Measurements from ENCODE around the gene SPPL2B. TPM values are rescaled to one million over a fixed set of nuclear protein-coding genes. Genes with fewer than 3 reads are reported as not detected.
"Not testable (repeated sequence)": the region's sequence is repeated elsewhere in the genome, so short reads cannot be mapped to it uniquely, and the experiment has no call there.

The SPPL2B gene
- total RNA-seq, 1 donor from 2014 or later, result 54.3 TPM

DNA sequence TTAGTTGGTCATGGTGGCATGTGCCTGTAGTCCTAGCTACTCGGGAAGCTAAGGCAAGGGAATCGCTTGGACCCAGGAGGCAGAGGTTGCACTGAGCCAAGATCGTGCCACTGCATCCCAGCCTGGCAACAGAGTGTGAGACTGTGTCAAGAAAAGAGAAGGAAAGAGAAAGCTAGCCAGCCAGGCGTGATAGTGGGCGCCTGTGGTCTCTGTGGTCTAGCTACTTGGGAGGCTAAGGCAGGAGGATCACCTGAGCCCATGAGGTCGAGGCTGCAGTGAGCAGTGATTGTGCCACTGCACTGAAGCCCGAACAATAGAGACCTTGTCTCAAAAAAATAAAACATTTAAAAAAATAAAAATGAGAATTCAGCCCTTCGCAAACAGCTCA, 65.6 kb downstream of the SPPL2B start:
- Histone ChIP-seq H3K27ac (no peak overlapping the region), H3K36me3 (no peaks in the 10 kb centered on the region), H3K4me1 (no peaks in the 10 kb centered on the region), H3K4me3 (no peak overlapping the region), H3K9me3 (no peaks in the 10 kb centered on the region), H3K27me3 (no peaks in the 10 kb centered on the region)
- TF ChIP-seq CTCF (IDR thresholded peaks at IDR 0.05), result no peak
- no peak for TF ChIP-seq POLR2A (IDR thresholded peaks at IDR 0.05)
- TF ChIP-seq POLR2AphosphoS5 (IDR thresholded peaks at IDR 0.05; ENCODE audit: insufficient read depth in 1 of 2, low read depth in 1 of 2), result no peak
- intact Hi-C loops (cut with DNase I), result loop anchor here (5.0 kb wide), 1 partner anchor 157 kb away; the partner anchor contains the start of genes PLEKHJ1 and SF3A2
- DNase-seq (ENCODE audit: extremely low spot score in 2 of 2), result no peak

DNA sequence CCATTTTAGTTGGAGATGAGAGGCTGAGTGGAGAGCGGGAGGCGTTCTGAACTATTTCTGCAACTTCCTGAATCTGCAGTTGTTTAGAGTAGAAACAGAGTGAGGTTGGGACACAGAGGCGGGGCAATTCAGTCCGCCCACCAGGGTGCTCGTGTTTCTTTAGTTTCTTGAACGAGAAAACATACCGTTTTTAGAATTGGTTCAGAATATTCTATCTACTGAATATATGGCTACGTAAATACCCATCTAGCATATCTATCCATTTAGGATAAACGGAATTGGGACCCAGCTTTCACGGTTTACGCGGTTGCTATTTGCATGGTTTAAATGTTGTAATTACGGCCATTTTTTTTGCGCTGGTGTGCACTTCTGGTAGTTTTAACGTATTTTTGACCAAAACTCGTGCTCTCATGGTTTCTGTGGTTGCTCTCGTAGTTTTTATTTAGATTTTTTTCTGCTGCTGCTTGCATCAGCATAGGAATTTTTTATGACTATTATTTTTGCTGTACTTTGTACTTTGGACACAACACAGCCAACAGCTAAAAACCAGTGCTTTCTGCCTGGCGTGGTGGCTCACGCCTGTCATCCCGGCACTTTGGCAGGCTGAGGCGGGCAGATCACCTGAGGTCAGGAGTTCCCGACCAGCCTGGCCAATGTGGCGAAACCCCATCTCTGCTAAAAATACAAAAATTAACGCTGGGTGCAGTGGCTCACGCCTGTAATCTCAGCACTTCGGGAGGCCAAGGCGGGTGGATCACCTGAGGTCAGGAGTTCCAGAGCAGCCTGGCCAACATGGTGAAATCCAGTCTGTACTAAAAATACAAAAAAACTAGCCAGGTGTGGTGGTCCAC, 66.2 kb downstream of the SPPL2B start:
- intact Hi-C loops (cut with DNase I), result loop anchor here (5.0 kb wide), 1 partner anchor 157 kb away; the partner anchor contains the start of genes PLEKHJ1 and SF3A2
- no peak overlapping the region for H3K27ac ChIP-seq
- TF ChIP-seq POLR2A (IDR thresholded peaks at IDR 0.05), result no peak
- TF ChIP-seq POLR2AphosphoS5 (IDR thresholded peaks at IDR 0.05; ENCODE audit: insufficient read depth in 1 of 2, low read depth in 1 of 2), result no peak
- no peak for TF ChIP-seq CTCF (IDR thresholded peaks at IDR 0.05)

DNA sequence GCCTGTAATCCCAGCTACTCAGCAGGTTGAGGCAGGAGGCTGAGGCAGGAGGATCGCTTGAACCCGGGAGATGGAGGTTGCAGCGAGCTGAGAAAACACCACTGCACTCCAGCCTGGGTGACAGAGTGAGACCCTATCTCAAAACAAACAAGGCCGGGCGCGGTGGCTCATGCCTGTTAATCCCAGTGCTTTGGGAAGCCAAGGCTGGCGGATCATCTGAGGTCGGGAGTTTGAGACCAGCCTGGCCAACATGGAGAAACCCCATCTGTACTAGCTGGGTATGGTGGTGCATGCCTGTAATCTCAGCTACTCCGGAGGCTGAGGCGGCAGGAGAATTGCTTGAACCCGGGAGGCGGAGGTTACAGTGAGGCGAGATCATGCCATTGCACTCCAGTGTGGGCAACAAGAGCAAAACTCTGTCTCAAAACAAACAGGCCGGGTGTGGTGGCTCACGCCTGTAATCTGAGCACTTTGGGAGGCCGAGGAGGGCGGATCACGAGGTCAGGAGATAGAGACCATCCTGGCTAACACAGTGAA, 66.9 kb downstream of the SPPL2B start:
- H3K4me3 ChIP-seq; H3K27me3 ChIP-seq; H3K9me3 ChIP-seq; intact Hi-C loops (cut with DNase I); H3K36me3 ChIP-seq; H3K27ac ChIP-seq; H3K4me1 ChIP-seq; DNase-seq (ENCODE audit: extremely low spot score in 2 of 2): not testable (repeated sequence)

More for the DNA sequence above, 66.2 kb downstream of the SPPL2B start:
- H3K4me3 ChIP-seq, result no peak overlapping the region
- no peaks in the 10 kb centered on the region for H3K4me1 ChIP-seq
- H3K27me3 ChIP-seq, result no peaks in the 10 kb centered on the region
- no peaks in the 10 kb centered on the region for H3K36me3 ChIP-seq
- H3K9me3 ChIP-seq, result no peaks in the 10 kb centered on the region
- DNase-seq (ENCODE audit: extremely low spot score in 2 of 2), result no peak

GRCh38 chr19:2397173-2397572, 68.7 kb downstream of the SPPL2B start:
- not testable (repeated sequence) for DNase-seq (ENCODE audit: extremely low spot score in 2 of 2)

GRCh38 chr19:2398735-2399305, 70.3 kb downstream of the SPPL2B start:
- no peaks in the 10 kb centered on the region for H3K36me3 ChIP-seq
- no peaks in the 10 kb centered on the region for H3K4me1 ChIP-seq
- no peak overlapping the region for H3K4me3 ChIP-seq
- H3K27me3 ChIP-seq, result no peaks in the 10 kb centered on the region
- intact Hi-C loops (cut with DNase I), result no loop called here
- TF ChIP-seq CTCF (IDR thresholded peaks at IDR 0.05) (no peak), POLR2AphosphoS5 (IDR thresholded peaks at IDR 0.05; ENCODE audit: insufficient read depth in 1 of 2, low read depth in 1 of 2) (no peak), POLR2A (IDR thresholded peaks at IDR 0.05) (no peak)
- no peak for DNase-seq (ENCODE audit: extremely low spot score in 2 of 2)
- H3K27ac ChIP-seq, result no peak overlapping the region
- H3K9me3 ChIP-seq, result no peaks in the 10 kb centered on the region

More at GRCh38 chr19:2397173-2397572, 68.7 kb downstream of the SPPL2B start:
- H3K4me3 ChIP-seq; H3K9me3 ChIP-seq; H3K4me1 ChIP-seq; H3K27ac ChIP-seq; H3K27me3 ChIP-seq; H3K36me3 ChIP-seq; intact Hi-C loops (cut with DNase I): not testable (repeated sequence)

DNA sequence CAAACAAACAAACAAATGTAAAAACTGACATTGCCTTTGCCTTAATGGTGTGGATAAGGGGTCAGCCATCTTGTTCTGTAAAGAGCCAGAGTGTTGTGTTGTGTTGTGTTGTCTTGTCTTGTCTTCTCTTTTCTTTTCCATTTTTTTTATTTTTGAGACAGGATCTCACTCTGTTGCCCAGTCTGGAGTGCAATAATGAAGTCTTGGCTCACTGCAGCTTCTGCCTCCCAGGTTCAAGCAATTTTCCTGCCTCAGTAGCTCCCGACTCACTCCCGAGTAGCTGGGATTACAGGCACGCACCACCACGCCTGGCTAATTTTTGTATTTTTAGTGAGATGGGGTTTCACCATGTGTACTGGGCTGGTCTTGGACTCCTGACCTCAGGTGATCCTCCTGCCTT, 71.1 kb downstream of the SPPL2B start:
- intact Hi-C loops (cut with DNase I), result no loop called here
- TF ChIP-seq POLR2A (IDR thresholded peaks at IDR 0.05), result no peak
- no peak for TF ChIP-seq POLR2AphosphoS5 (IDR thresholded peaks at IDR 0.05; ENCODE audit: insufficient read depth in 1 of 2, low read depth in 1 of 2)
- no peak for TF ChIP-seq CTCF (IDR thresholded peaks at IDR 0.05)
- H3K27ac ChIP-seq, result no peak overlapping the region

More for the DNA sequence above, 71.1 kb downstream of the SPPL2B start:
- no peaks in the 10 kb centered on the region for H3K27me3 ChIP-seq
- H3K4me1 ChIP-seq, result no peaks in the 10 kb centered on the region
- DNase-seq (ENCODE audit: extremely low spot score in 2 of 2), result no peak
- no peak overlapping the region for H3K4me3 ChIP-seq
- no peaks in the 10 kb centered on the region for H3K9me3 ChIP-seq
- H3K36me3 ChIP-seq, result no peaks in the 10 kb centered on the region
